Small intestine (tissue), 7 donors: ENCODE results near the gene KIRREL1. TPM values are rescaled to one million over a fixed set of nuclear protein-coding genes. Genes with fewer than 3 reads are reported as not detected.

Experiments
- DNase-seq, 2 donors: peaks; one replicate each; pipeline versions ENCODE4 v3.0.0 to v3.0.0-alpha.2; 2013
- FAIRE-seq: peaks from 2 replicates; lab custom pipeline; 2012; peaks lifted over from hg19 to GRCh38; lab: Jason Lieb, UNC
- H3K27ac ChIP-seq, 3 donors: one replicate each; pipeline ENCODE4 v1.5.1; 2013; ENCODE audit warnings: low read length in 2 of 3, mild to moderate bottlenecking in 2 of 3, control low read depth in 1 of 3, inconsistent platforms in 1 of 3, low read depth in 1 of 3, moderate library complexity in 1 of 3
- H3K27me3 ChIP-seq, 3 donors: one replicate each; pipeline ENCODE4 v1.6.1; 2013; ENCODE audit warnings: low read length in 3 of 3, inconsistent platforms in 1 of 3; ENCODE audit not compliant: control insufficient read depth in 3 of 3, insufficient read depth in 3 of 3
- H3K36me3 ChIP-seq, 3 donors: one replicate each; pipeline ENCODE4 v1.6.1; 2013; ENCODE audit warnings: low read length in 3 of 3, inconsistent platforms in 1 of 3, low read depth in 1 of 3, mild to moderate bottlenecking in 1 of 3, moderate library complexity in 1 of 3; ENCODE audit not compliant: control insufficient read depth in 3 of 3, insufficient read depth in 2 of 3
- H3K4me1 ChIP-seq, 3 donors: one replicate each; pipeline ENCODE4 v1.6.1; 2013; ENCODE audit warnings: low read length in 2 of 3, inconsistent platforms in 1 of 3, low read depth in 1 of 3, mild to moderate bottlenecking in 1 of 3, moderate library complexity in 1 of 3; ENCODE audit not compliant: control insufficient read depth in 3 of 3, insufficient read depth in 2 of 3
- H3K4me3 ChIP-seq, 3 donors: one replicate each; pipeline ENCODE4 v1.5.1; 2013; ENCODE audit warnings: low read length in 3 of 3, control low read depth in 1 of 3, inconsistent platforms in 1 of 3, low read depth in 1 of 3, mild to moderate bottlenecking in 1 of 3, moderate library complexity in 1 of 3
- H3K9me3 ChIP-seq, 2 donors: one replicate each; pipeline ENCODE4 v1.6.1; 2013; ENCODE audit warnings: low read depth in 1 of 2, low read length in 1 of 2; ENCODE audit not compliant: control insufficient read depth in 2 of 2, insufficient read depth in 1 of 2
- WGBS, 3 donors: extraction: QIAGEN DNeasy Blood & Tissue Kit; methylation state at CpG; one replicate each; pipeline ENCODE4 v1.1.7; 2013; 5-methylcytosine and 5-hydroxymethylcytosine counted together
- polyA plus RNA-seq, 4 donors: library from polyadenylated mRNA; stranded (reverse) in 3 of 4; unstranded in 1 of 4; fragments of 200-250 nt in 3 of 4; fragments of 120-200 nt in 1 of 4; gene quantifications; one replicate each; pipeline versions ENCODE4 v1.2.1 to v1.2.3, GENCODE V29; 2013
- donor health status: healthy with polysubstance abuse.
- donor health status: control.
- donor health status: control.
- donor health status: Bipolar disorder and iron deficiency.
- donor health status: healthy.

The KIRREL1 gene
- polyA plus RNA-seq, 4 donors: 0.22 to 15.3 (median 4.9) TPM

DNA sequence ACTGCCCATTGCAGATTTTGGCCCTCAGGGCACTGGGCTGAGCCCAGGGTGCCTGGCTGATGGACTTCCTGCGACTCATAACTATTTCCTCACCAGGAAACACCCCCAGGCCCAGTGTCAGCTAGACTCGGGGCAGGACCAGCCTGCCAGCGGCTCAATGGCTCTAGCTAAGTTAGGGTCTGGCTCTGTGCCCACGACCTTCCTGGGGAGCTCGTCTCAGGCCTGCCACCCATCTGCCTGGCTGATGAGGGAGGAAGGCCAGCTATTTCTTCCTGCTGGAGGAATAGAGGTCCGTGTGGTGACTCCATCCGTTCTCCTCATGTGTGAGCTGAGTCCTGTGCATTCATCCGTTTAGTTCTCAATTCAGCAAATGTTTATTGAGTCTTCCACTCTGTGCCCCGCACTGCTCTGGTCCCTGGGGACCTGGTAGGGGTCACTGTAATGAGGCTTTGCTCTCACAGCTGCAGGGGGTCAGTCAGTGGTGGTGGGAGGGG lies 44.5 kb downstream of the KIRREL1 start:
- WGBS, 3 donors: 40 to 63% (median 57%) methylated on average over 9 of the region's 9 CpGs
- FAIRE-seq: no peak
- DNase-seq: no peak
- no peak overlapping the region for H3K4me3 ChIP-seq
- H3K27me3 ChIP-seq: no peaks in the 10 kb centered on the region
- peaks cover 0 to 5% (median 0%) of the 10 kb centered on the region in 3 donors for H3K4me1 ChIP-seq
- no peaks in the 10 kb centered on the region for H3K9me3 ChIP-seq
- no peak overlapping the region for H3K27ac ChIP-seq
- peaks cover 0 to 9% (median 0%) of the 10 kb centered on the region in 3 donors for H3K36me3 ChIP-seq

DNA sequence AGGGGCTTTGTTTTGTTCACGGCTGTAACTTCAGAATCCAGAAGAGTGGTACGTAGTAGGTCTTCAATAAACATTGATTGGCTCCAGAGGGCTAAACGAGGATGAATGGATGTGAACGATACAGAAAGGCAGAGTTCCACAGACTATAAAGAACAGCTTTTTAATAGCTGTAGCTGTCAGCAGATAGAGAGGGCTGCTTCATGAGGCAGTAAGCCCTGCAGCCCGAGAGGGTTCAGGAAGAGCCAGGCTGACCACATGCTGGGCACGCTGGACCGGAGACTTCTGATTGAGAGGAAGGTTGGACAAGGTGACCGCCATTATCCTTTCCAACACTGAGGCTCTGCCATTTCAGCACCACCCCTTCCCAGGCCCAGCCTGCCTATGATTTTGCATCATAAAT lies 45.3 kb downstream of the KIRREL1 start:
- H3K27ac ChIP-seq: no peak overlapping the region
- H3K4me1 ChIP-seq: peaks cover 0 to 11% (median 0%) of the 10 kb centered on the region in 3 donors
- WGBS, 3 donors: 82 to 92% (median 88%) methylated on average over 8 of the region's 8 CpGs
- no peak overlapping the region for H3K4me3 ChIP-seq
- no peak for FAIRE-seq
- H3K36me3 ChIP-seq: peaks cover 0 to 9% (median 0%) of the 10 kb centered on the region in 3 donors
- no peaks in the 10 kb centered on the region for H3K9me3 ChIP-seq
- no peaks in the 10 kb centered on the region for H3K27me3 ChIP-seq
- DNase-seq: no peak

DNA sequence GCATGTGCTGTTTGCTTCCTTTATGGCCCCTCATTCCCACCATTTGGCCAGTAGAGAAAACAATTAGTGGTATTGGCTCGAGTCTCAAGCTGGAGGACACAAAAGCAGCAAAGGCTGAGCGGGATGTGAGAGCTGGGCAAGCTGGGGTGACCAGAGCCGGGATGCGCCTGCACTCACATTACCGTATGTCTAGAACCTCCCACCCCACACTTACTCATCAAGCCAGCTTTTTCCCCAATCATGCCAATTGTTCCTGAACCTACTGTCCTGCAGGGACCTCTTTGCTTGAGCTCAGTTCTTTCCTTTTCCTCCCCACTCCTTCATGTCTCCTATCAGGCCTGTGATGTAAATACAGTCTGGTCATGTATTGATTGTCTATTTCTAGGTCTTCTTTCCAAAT lies 45.9 kb downstream of the KIRREL1 start:
- Histone ChIP-seq H3K36me3 (peaks cover 0 to 9% (median 0%) of the 10 kb centered on the region in 3 donors), H3K4me1 (peaks cover 0 to 11% (median 0%) of the 10 kb centered on the region in 3 donors), H3K27ac (no peak overlapping the region), H3K4me3 (no peak overlapping the region), H3K27me3 (no peaks in the 10 kb centered on the region), H3K9me3 (no peaks in the 10 kb centered on the region)
- DNase-seq (no peak), FAIRE-seq (no peak)
- 63 to 80% (median 79%) methylated on average over 5 of the region's 5 CpGs for WGBS, 3 donors

DNA sequence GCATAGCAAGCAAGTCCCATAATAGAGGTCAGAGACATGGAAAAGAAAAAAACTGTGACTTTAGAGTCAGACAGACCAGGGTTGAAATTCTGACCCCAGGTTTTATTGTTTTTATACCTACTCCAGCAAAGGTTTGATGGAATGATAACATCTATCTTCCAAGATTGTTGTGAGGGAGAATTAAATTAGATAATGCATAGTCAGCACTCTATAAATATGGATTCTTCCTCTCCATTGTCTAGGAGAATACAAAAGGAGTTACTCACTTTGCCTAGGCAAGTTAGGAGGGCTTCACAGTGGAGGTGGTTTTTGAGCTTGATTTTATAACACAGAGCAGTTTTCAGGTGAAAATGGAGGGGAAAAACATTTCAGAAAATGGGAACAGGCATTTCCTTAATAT lies 46.9 kb downstream of the KIRREL1 start:
- H3K4me1 ChIP-seq: peaks cover 0 to 11% (median 0%) of the 10 kb centered on the region in 3 donors
- no peaks in the 10 kb centered on the region for H3K9me3 ChIP-seq
- peaks cover 0 to 9% (median 0%) of the 10 kb centered on the region in 3 donors for H3K36me3 ChIP-seq
- DNase-seq (no peak), FAIRE-seq (no peak)
- no peak overlapping the region for H3K4me3 ChIP-seq
- H3K27ac ChIP-seq: no peak overlapping the region
- no peaks in the 10 kb centered on the region for H3K27me3 ChIP-seq

DNA sequence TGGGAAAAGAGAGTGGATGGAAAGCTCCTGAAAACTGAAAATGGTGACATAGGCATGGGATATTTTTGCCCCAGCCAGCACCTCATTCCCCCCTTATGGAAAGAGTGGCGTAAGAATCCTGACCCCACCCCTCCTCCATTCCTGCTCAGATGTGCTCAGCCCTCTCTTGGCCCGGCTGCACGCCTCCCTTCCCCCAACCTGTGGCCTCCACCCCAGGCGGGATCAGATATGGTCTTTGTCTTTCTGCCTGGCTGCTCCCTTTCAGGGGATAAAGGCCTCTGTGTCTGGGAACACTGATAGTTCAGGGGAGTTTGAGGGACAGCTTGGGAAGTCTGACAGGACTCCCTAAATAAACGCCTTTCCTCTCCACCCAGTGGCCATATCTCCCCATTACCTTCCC lies 49.8 kb downstream of the KIRREL1 start:
- Histone ChIP-seq H3K4me3 (no peak overlapping the region), H3K36me3 (no peaks in the 10 kb centered on the region), H3K4me1 (peaks cover 0 to 17% (median 0%) of the 10 kb centered on the region in 3 donors), H3K27me3 (no peaks in the 10 kb centered on the region), H3K9me3 (no peaks in the 10 kb centered on the region), H3K27ac (no peak overlapping the region)
- 44 to 50% (median 46%) methylated on average over 5 of the region's 5 CpGs for whole genome bisulfite sequencing, 3 donors
- peak in 1 of 2 donors; percentile 46 for DNase-seq
- no peak for FAIRE-seq

DNA sequence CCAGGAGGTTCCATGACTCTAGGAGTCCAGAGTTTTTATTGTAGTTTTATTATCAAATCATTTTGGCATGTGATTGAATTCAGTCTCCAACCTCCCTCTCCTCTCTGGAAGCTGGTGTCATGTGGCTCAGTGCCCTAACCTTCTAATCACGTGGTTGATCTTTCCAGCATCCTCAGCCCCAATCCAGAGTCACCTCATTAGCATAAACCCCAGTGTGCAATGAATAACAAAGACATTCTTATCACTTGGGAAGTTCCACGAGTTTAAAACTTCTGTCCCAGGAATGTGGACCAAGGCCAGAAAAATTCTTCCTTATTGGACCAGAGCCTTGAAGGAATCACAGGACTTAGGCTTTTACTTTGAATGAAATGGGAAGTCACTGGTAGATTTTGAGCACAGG lies 52.2 kb downstream of the KIRREL1 start:
- Histone ChIP-seq H3K27me3 (no peaks in the 10 kb centered on the region), H3K27ac (no peak overlapping the region), H3K4me1 (peaks cover 0 to 17% (median 0%) of the 10 kb centered on the region in 3 donors), H3K4me3 (no peak overlapping the region), H3K36me3 (no peaks in the 10 kb centered on the region), H3K9me3 (no peaks in the 10 kb centered on the region)
- DNase-seq (peak; percentile 20 to 29), FAIRE-seq (no peak)
- 1 to 20% (median 4%) methylated on average over 2 of the region's 2 CpGs for WGBS, 3 donors

DNA sequence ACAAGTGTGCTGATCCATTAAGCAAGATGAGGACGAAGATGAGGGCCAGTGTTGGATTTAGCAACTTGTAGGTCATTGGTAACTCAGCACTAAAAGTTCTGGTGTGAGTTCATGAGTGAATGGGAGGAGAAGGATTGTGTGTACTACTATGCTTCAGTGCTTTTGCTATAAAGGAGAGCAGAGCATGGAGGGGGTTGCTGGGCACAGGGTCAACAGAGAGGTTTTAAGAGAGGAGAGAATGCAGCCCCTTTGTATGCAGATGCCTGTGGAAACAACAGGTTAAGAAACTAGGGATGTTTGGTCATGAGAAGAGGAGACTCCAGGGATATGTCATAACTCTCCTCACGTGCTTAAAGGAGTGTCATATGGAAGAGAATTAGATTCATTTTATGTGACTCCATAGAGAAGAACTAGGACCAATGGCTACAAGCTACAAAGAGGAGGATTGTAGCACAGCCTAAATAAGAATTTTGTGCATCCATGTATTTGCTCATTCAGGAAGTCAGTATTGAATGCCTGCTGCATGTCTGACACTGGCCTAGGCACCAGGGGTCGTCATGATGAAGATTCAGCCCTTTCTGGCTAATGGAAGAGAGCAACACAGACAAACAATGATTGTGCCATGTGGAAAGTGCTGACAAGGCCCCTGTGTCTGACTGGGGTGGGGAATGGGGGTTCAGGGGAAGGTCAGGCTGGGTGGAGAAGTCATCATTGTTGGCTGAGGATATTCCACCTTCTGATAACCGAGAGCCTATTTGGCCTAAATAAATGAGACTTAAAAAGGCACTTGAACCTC lies 53.5 kb downstream of the KIRREL1 start:
- Histone ChIP-seq H3K27me3 (no peaks in the 10 kb centered on the region), H3K4me3 (no peak overlapping the region), H3K27ac (no peak overlapping the region), H3K4me1 (peaks cover 0 to 17% (median 0%) of the 10 kb centered on the region in 3 donors), H3K36me3 (peaks cover 0 to 2% (median 0%) of the 10 kb centered on the region in 3 donors), H3K9me3 (no peaks in the 10 kb centered on the region)
- FAIRE-seq (no peak), DNase-seq (no peak)
- WGBS, 3 donors: 52 to 67% (median 59%) methylated on average over 4 of the region's 4 CpGs

DNA sequence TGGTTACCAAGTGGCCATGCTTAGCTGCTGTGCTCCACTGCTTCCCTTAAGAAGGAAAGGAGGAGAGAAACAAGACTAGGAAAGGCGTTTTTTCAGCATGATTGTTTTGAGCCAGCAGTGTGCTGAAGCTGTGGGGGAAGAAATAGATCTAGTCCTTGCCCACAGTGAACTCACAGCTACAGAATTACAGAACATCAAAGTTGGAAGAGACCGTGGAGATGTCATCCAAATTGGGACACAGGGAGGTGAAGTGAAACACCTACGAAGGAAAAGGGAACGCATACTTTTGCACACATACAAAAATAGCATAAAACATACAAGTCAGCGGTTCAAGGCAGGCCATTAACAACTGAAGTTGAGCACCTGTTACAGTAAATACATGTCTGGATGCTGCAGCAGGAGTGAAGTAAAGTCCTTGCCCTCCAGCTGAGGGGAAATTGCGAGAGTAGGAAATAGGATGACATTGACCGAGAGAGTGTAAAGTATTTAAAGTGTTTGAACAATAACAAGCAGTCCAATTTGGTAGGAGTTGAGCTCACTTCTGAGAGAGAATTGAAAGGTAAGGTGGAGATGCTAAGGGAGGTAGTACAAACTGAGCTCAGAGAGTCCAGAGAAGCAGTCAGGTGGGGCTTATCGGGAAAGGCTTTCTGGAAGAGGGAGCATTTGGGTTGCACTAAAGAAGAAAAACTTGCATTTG lies 55.1 kb downstream of the KIRREL1 start:
- no peak overlapping the region for H3K4me3 ChIP-seq
- peaks cover 0 to 2% (median 0%) of the 10 kb centered on the region in 3 donors for H3K36me3 ChIP-seq
- H3K27ac ChIP-seq: no peak overlapping the region
- H3K27me3 ChIP-seq: no peaks in the 10 kb centered on the region
- 74 to 82% (median 78%) methylated on average over 8 of the region's 8 CpGs for WGBS, 3 donors
- DNase-seq (no peak), FAIRE-seq (no peak)
- H3K9me3 ChIP-seq: no peaks in the 10 kb centered on the region
- peaks cover 0 to 8% (median 0%) of the 10 kb centered on the region in 3 donors for H3K4me1 ChIP-seq
